ENCODE measurements around the gene ERCC2. TPM values are rescaled to one million over a fixed set of nuclear protein-coding genes. Genes with fewer than 3 reads are reported as not detected.
"Not testable (repeated sequence)": the region's sequence is repeated elsewhere in the genome, so short reads cannot be mapped to it uniquely, and the experiment has no call there.

Gene ERCC2
- total RNA-seq, 1 experiment from 2014 or later: 102 TPM

DNA sequence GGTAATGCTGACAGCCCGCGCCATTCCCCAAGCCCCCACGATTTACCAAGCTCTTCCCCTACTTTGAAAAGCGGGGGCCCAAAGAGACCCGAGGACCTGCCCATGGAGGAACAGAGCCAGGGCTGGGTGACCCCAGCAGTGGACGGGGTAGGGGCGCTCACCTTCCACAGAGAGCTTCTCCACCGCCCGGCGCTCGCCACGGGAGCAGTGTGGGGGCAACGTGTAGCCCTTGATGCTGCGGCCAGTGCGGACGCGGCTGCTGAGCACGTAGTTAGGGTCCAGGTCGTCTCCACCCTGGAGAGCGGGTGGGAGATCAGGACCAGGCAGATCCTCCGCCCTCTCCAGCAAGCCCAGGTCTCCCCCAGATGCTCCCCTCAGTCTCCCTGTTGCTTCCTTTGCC is 55.1 kb downstream of the ERCC2 start:
- CTCF ChIA-PET: interaction anchor here (0.9 kb wide), 1 partner anchor 87 kb away, joined by 3 read pairs; no protein-coding TSS in a partner anchor
- H3K9me3 Mint-ChIP-seq: no peaks in the 10 kb centered on the region
- TF ChIP-seq ZNF317 (CRISPR knock-in tag; IDR thresholded peaks at IDR 0.05; ENCODE audit: borderline replicate concordance, low read depth): no peak
- no peak for TF ChIP-seq ZNF232 (CRISPR knock-in tag; IDR thresholded peaks at IDR 0.05)
- TF ChIP-seq, protein P1, sequence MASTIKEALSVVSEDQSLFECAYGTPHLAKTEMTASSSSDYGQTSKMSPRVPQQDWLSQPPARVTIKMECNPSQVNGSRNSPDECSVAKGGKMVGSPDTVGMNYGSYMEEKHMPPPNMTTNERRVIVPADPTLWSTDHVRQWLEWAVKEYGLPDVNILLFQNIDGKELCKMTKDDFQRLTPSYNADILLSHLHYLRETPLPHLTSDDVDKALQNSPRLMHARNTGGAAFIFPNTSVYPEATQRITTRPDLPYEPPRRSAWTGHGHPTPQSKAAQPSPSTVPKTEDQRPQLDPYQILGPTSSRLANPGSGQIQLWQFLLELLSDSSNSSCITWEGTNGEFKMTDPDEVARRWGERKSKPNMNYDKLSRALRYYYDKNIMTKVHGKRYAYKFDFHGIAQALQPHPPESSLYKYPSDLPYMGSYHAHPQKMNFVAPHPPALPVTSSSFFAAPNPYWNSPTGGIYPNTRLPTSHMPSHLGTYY (CRISPR knock-in tag; IDR thresholded peaks at IDR 0.05): no peak
- no peaks in the 10 kb centered on the region for H3K36me3 Mint-ChIP-seq
- H3K4me1 Mint-ChIP-seq: no peaks in the 10 kb centered on the region
- POLR2A ChIA-PET: no interaction called here
- no peak overlapping the region for H3K27ac Mint-ChIP-seq
- peaks cover 77% of the 10 kb centered on the region for H3K27me3 Mint-ChIP-seq (ENCODE audit: low read depth)
- DNase-seq (ENCODE audit: low spot score): no peak
- no peak overlapping the region for H3K4me3 Mint-ChIP-seq
- ATAC-seq: no peak

DNA sequence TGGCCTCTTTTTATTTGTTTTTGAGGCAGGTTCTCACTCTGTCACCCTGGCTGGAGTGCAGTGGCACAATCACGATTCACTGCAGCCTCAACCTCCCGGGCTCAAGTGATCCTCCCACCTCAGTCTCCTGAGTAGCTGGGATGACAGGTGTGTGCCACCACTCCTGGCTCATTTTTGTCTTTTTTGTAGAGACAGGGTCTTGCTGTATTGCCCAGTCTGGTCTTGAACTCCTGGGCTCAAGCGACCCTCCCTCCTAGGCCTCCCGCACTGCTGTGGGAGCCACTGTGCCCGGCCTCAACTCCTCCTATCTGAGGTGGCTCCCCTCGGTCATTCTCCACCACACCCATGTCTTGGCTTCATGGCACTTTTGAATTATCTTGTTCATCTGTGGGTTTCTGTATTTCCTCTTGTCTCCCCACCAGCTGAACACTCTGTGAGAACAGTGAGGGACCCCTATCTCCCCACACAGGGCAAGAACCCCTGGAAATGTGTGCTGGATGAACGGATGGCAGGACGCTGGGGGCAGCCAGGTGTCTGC is 55.6 kb downstream of the ERCC2 start:
- no peak for DNase-seq (ENCODE audit: low spot score)
- ATAC-seq: no peak
- H3K36me3 Mint-ChIP-seq: no peaks in the 10 kb centered on the region
- H3K27ac Mint-ChIP-seq: no peak overlapping the region
- H3K9me3 Mint-ChIP-seq: no peaks in the 10 kb centered on the region
- ChIA-PET CTCF (no interaction called here), POLR2A (interaction anchor here (1.1 kb wide), 1 partner anchor 70 kb away, joined by 5 read pairs; the partner anchor contains the start of gene EXOC3L2)
- H3K27me3 Mint-ChIP-seq (ENCODE audit: low read depth): peaks cover 80% of the 10 kb centered on the region
- no peaks in the 10 kb centered on the region for H3K4me1 Mint-ChIP-seq
- TF ChIP-seq ZNF121 (CRISPR knock-in tag; IDR thresholded peaks at IDR 0.05): peak; percentile 54; the same call in 1 of the 2 replicates
- TF ChIP-seq, protein P1 (CRISPR knock-in tag; IDR thresholded peaks at IDR 0.05): no peak
- no peak for TF ChIP-seq STAT6 (CRISPR knock-in tag; conservative IDR thresholded peaks at IDR 0.05; ENCODE audit: low read depth)
- no peak for TF ChIP-seq CDX4 (CRISPR knock-in tag; IDR thresholded peaks at IDR 0.05; ENCODE audit: borderline replicate concordance)
- no peak for TF ChIP-seq ZNF219 (CRISPR knock-in tag; IDR thresholded peaks at IDR 0.05; ENCODE audit: borderline replicate concordance)
- no peak overlapping the region for H3K4me3 Mint-ChIP-seq

- H3K36me3 Mint-ChIP-seq; H3K9me3 Mint-ChIP-seq; H3K4me3 Mint-ChIP-seq; ATAC-seq; H3K4me1 Mint-ChIP-seq; H3K27ac Mint-ChIP-seq; POLR2A ChIA-PET; DNase-seq (ENCODE audit: low spot score): not testable (repeated sequence)
- peaks cover 65% of the 10 kb centered on the region for H3K27me3 Mint-ChIP-seq (ENCODE audit: low read depth)
- CTCF ChIA-PET: interaction anchor here (1.1 kb wide), 1 partner anchor 13 kb away, joined by 4 read pairs; no protein-coding TSS in a partner anchor
These were observed 58.1 kb downstream of the ERCC2 start for GRCh38 chr19:45312285-45312684.

DNA sequence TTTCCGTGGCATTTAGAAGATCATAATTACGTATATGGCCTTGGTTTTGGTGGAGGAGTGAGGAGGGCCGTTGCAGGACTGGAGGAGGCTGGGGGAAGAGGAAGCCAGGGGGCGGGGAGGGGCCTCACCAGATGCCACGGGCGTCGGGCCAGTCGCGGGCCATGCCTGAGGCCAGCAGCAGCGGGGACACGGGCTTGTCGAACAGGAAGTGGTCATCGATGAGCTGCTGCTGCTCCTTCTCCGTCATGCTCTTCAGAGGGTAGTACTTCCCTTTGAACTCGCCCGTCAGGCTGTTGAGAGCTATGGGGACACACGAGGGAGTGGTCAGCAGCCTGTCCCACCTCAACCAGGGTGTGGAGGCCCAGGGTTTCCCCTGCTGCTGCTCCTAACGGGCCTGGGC is 58.8 kb downstream of the ERCC2 start:
- TF ChIP-seq ZBTB21 (CRISPR knock-in tag; IDR thresholded peaks at IDR 0.05; ENCODE audit: borderline replicate concordance) (no peak), ZNF263 (CRISPR knock-in tag; IDR thresholded peaks at IDR 0.05; ENCODE audit: low read depth) (no peak), ZNF138 (CRISPR knock-in tag; conservative IDR thresholded peaks at IDR 0.05) (no peak)
- H3K4me3 Mint-ChIP-seq: no peak overlapping the region
- H3K27me3 Mint-ChIP-seq (ENCODE audit: low read depth): peaks cover 65% of the 10 kb centered on the region
- H3K27ac Mint-ChIP-seq: no peak overlapping the region
- peaks cover 3% of the 10 kb centered on the region for H3K4me1 Mint-ChIP-seq
- no peaks in the 10 kb centered on the region for H3K9me3 Mint-ChIP-seq
- no peaks in the 10 kb centered on the region for H3K36me3 Mint-ChIP-seq
- CTCF ChIA-PET: interaction anchor here (1.1 kb wide), 1 partner anchor 14 kb away, joined by 4 read pairs; no protein-coding TSS in a partner anchor
- DNase-seq (ENCODE audit: low spot score): no peak
- POLR2A ChIA-PET: no interaction called here
- ATAC-seq: no peak

DNA sequence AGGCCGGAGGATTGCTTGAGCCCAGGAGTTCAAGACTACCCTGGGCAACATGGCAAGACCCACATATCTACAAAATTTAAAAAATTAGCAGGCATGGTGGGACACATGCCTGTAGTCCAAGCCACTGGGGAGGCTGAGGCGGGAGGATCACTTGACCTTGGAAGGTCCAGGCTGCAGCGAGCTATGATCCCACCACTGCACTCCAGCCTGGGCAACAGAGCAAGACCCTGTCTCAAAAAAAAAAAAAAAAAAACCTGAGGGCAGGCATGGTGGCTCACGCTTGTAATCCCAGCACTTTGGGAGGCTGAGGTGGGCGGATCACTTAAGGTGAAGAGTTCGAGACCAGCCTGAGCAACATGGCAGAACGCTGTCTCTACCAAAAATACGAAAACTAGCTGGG is 61.1 kb downstream of the ERCC2 start:
- ATAC-seq; H3K27ac Mint-ChIP-seq; H3K4me3 Mint-ChIP-seq; DNase-seq (ENCODE audit: low spot score); H3K36me3 Mint-ChIP-seq; H3K9me3 Mint-ChIP-seq: not testable (repeated sequence)
- Mint-ChIP-seq H3K4me1 (peaks cover 13% of the 10 kb centered on the region), H3K27me3 (ENCODE audit: low read depth) (peaks cover 65% of the 10 kb centered on the region)
- ChIA-PET CTCF (interaction anchor here (0.6 to 1.2 kb wide), 2 partner anchors 126 to 157 kb away, joined by 3 to 5 read pairs; no protein-coding TSS in a partner anchor), POLR2A (interaction anchor here (0.6 kb wide), 1 partner anchor 14 kb away, joined by 3 read pairs; no protein-coding TSS in a partner anchor)
